ENCODE data around the gene SH2D1A.

The SH2D1A gene

DNA sequence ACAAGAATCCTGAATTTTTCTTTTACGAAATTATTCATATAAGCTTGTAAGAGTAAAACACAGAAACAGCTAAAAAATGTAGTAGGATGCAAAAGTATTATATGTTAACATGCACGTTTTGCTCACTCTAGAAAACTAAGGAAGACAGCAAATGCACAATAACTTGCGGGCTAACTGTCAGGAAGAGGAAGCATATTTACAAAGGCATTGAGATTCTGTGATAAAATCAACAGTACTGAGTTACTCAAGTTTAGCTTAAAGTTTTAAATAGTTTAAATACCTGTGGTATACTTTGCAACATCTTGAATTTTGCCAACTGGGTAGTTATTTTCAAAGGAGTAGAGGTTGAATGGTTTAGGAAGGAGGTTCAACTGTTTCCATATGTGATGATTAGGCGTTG, 37.0 kb downstream of the SH2D1A start:
- ATAC-seq: no peak
- TF ChIP-seq ZNF8 (CRISPR knock-in tag; IDR thresholded peaks at IDR 0.05) (no peak), OSR1 (CRISPR knock-in tag; IDR thresholded peaks at IDR 0.05) (no peak), ZFP3 (CRISPR knock-in tag; IDR thresholded peaks at IDR 0.05) (no peak), GLIS3 (CRISPR knock-in tag; IDR thresholded peaks at IDR 0.05) (no peak), SNAI2 (CRISPR knock-in tag; IDR thresholded peaks at IDR 0.05) (no peak), TCF4 (CRISPR knock-in tag; IDR thresholded peaks at IDR 0.05; ENCODE audit: borderline replicate concordance) (no peak), PATZ1 (CRISPR knock-in tag; IDR thresholded peaks at IDR 0.05; ENCODE audit: borderline replicate concordance) (no peak), TSHZ2 (CRISPR knock-in tag; IDR thresholded peaks at IDR 0.05) (no peak), ZFP30 (CRISPR knock-in tag; IDR thresholded peaks at IDR 0.05) (no peak), ZNF565 (CRISPR knock-in tag; conservative IDR thresholded peaks at IDR 0.05; ENCODE audit: low read depth) (no peak), ISL1 (CRISPR knock-in tag; IDR thresholded peaks at IDR 0.05) (no peak), BACH2 (CRISPR knock-in tag; IDR thresholded peaks at IDR 0.05; ENCODE audit: borderline replicate concordance) (no peak), TOX (CRISPR knock-in tag; IDR thresholded peaks at IDR 0.05; ENCODE audit: borderline replicate concordance) (no peak)

- ATAC-seq: no peak
Observed at GRCh38 chrX:124386401-124386800, 40.0 kb downstream of the SH2D1A start.

More at GRCh38 chrX:124386401-124386800, 40.0 kb downstream of the SH2D1A start:
- TF ChIP-seq, protein P1, sequence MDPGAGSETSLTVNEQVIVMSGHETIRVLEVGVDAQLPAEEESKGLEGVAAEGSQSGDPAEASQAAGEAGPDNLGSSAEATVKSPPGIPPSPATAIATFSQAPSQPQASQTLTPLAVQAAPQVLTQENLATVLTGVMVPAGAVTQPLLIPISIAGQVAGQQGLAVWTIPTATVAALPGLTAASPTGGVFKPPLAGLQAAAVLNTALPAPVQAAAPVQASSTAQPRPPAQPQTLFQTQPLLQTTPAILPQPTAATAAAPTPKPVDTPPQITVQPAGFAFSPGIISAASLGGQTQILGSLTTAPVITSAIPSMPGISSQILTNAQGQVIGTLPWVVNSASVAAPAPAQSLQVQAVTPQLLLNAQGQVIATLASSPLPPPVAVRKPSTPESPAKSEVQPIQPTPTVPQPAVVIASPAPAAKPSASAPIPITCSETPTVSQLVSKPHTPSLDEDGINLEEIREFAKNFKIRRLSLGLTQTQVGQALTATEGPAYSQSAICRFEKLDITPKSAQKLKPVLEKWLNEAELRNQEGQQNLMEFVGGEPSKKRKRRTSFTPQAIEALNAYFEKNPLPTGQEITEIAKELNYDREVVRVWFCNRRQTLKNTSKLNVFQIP (CRISPR knock-in tag; IDR thresholded peaks at IDR 0.05; ENCODE audit: borderline replicate concordance, low read depth): no peak
- TF ChIP-seq ZNF8 (CRISPR knock-in tag; IDR thresholded peaks at IDR 0.05) (no peak), ESRRG (CRISPR knock-in tag; IDR thresholded peaks at IDR 0.05) (no peak), ZFP3 (CRISPR knock-in tag; IDR thresholded peaks at IDR 0.05) (no peak), GLIS3 (CRISPR knock-in tag; IDR thresholded peaks at IDR 0.05) (no peak), OSR1 (CRISPR knock-in tag; IDR thresholded peaks at IDR 0.05) (no peak), TSHZ2 (CRISPR knock-in tag; IDR thresholded peaks at IDR 0.05) (no peak), ZNF565 (CRISPR knock-in tag; conservative IDR thresholded peaks at IDR 0.05; ENCODE audit: low read depth) (no peak), PATZ1 (CRISPR knock-in tag; IDR thresholded peaks at IDR 0.05; ENCODE audit: borderline replicate concordance) (no peak), TOX (CRISPR knock-in tag; IDR thresholded peaks at IDR 0.05; ENCODE audit: borderline replicate concordance) (no peak), ISL1 (CRISPR knock-in tag; IDR thresholded peaks at IDR 0.05) (no peak), TCF4 (CRISPR knock-in tag; IDR thresholded peaks at IDR 0.05; ENCODE audit: borderline replicate concordance) (no peak)
- TF ChIP-seq, protein P2, sequence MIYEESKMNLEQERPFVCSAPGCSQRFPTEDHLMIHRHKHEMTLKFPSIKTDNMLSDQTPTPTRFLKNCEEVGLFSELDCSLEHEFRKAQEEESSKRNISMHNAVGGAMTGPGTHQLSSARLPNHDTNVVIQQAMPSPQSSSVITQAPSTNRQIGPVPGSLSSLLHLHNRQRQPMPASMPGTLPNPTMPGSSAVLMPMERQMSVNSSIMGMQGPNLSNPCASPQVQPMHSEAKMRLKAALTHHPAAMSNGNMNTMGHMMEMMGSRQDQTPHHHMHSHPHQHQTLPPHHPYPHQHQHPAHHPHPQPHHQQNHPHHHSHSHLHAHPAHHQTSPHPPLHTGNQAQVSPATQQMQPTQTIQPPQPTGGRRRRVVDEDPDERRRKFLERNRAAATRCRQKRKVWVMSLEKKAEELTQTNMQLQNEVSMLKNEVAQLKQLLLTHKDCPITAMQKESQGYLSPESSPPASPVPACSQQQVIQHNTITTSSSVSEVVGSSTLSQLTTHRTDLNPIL (CRISPR knock-in tag; IDR thresholded peaks at IDR 0.05; ENCODE audit: low read depth): no peak
